Psoas muscle (tissue), 8 donors: Measurements from ENCODE around the gene DENND2D. TPM values are rescaled to one million over a fixed set of nuclear protein-coding genes. Genes with fewer than 3 reads are reported as not detected.

Source experiments
- ATAC-seq, 4 donors: fragments of 200-7000 bp; cut with Tn5 transposase; one replicate each; pipeline ENCODE4 v1.9.1; 2020; ENCODE audit warnings: moderate library complexity in 3 of 4, mild to moderate bottlenecking in 2 of 4
- DNase-seq, 2 donors: peaks; one replicate each; pipeline ENCODE4 v3.0.0-alpha.2; 2020
- H3K27ac ChIP-seq: fragments of 200-600 bp; one replicate; pipeline ENCODE4 v1.8.0; 2022
- H3K27me3 ChIP-seq, 3 donors: fragments of 200-600 bp in 1 of 3; one replicate each; pipeline versions ENCODE4 v1.6.1 to v1.8.0; 2013 to 2022; ENCODE audit warnings: low read length in 2 of 3, mild to moderate bottlenecking in 2 of 3, moderate library complexity in 1 of 3; ENCODE audit not compliant: insufficient read depth in 3 of 3
- H3K36me3 ChIP-seq, 2 donors: fragments of 200-600 bp in 1 of 2; one replicate each; pipeline versions ENCODE4 v1.6.1 to v1.8.0; 2013 to 2022; ENCODE audit warnings: low read depth in 1 of 2, mild to moderate bottlenecking in 1 of 2, moderate library complexity in 1 of 2; ENCODE audit not compliant: insufficient read depth in 1 of 2
- H3K4me1 ChIP-seq: fragments of 200-600 bp; one replicate; pipeline ENCODE4 v1.8.0; 2022
- H3K4me3 ChIP-seq: fragments of 200-600 bp; one replicate; pipeline ENCODE4 v1.8.0; 2022; ENCODE audit warnings: mild to moderate bottlenecking
- H3K9me3 ChIP-seq: fragments of 200-600 bp; one replicate; pipeline ENCODE4 v1.8.0; 2022
- WGBS, 3 donors: extraction: QIAGEN DNeasy Blood & Tissue Kit; methylation state at CpG; one replicate each; pipeline versions ENCODE4 v1.1.6 to v1.1.7; 2013; 5-methylcytosine and 5-hydroxymethylcytosine counted together
- intact Hi-C, 2 donors: fragments of 100-400 bp; cut with DNase I; formaldehyde crosslinking; loops; one replicate each; pipeline versions ENCODE4 v1.11.0 to v1.14.2; 2022
- polyA plus RNA-seq, 3 donors: library from polyadenylated mRNA; stranded (reverse); fragments of 200-250 nt; gene quantifications; one replicate each; pipeline ENCODE4 v1.2.3, GENCODE V29; 2013
- total RNA-seq, 4 donors: library from RNA; stranded (reverse); fragmentation: NEBNext Ultra II Directional in 2 of 4; extraction: Animal tissue kit (Norgen Biotek cat#: 25700) in 2 of 4; gene quantifications; one replicate each; pipeline versions ENCODE4 v1.2.1 to v1.2.4, GENCODE V29; 2021 to 2023
- TF ChIP-seq, protein P1 (sequence below): fragments of 200-600 bp; IDR thresholded peaks from one replicate; pipeline ENCODE4 v1.8.0; 2022; ENCODE audit warnings: antibody characterized with exemption
- donor health status: healthy with polysubstance abuse.
- donor health status: DM: no; HTN: no; CAD: no; lungs with moderate emphysema.
- donor health status: Bipolar disorder and iron deficiency.
- donor health status: healthy.
- donor health status: DM: yes; HTN: yes; CAD: no.
- donor health status: DM: no; HTN: no; CAD: no.
- donor health status: DM: no; HTN: no; CAD: no.
- donor health status: DM: yes; HTN: yes; CAD: no.

The DENND2D gene
- total and polyA plus RNA-seq, 7 donors, result 0.31 to 2.1 (median 1.2) TPM

DNA sequence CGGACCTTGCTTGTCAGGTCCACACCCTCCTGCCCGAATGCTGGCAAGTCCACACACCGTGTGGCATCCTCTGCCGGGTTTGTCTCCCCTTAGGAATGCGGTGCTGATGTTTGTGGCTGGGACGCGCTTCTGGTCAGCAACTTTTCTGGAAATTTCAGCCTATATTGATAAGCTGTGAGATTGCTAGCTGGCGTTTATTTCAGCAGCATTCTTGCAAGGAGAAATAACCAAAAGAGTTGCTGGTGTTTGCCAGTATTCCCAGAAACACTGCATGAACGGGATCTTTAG, 59.8 kb downstream of the DENND2D start:
- intact Hi-C loops, result loop anchor here (5.0 to 10.0 kb wide), 2 partner anchors 304 to 307 kb away; partner anchors contain the start of genes ATP5PB (in 2 of the 2) and WDR77 (in 2 of the 2)
- Histone ChIP-seq H3K27ac (peak overlapping the region; percentile 93), H3K9me3 (no peaks in the 10 kb centered on the region), H3K4me3 (peak overlapping the region; percentile 96), H3K36me3 (peaks cover 0 to 28% of the 10 kb centered on the region in 2 donors), H3K4me1 (peaks cover 36% of the 10 kb centered on the region), H3K27me3 (no peaks in the 10 kb centered on the region)
- 0 to 1% (median 0%) methylated on average over 9 of the region's 9 CpGs for WGBS, 3 donors
- DNase-seq (no peak), ATAC-seq (peak; percentile 73 to 84 (median 77))
- TF ChIP-seq, protein P1, sequence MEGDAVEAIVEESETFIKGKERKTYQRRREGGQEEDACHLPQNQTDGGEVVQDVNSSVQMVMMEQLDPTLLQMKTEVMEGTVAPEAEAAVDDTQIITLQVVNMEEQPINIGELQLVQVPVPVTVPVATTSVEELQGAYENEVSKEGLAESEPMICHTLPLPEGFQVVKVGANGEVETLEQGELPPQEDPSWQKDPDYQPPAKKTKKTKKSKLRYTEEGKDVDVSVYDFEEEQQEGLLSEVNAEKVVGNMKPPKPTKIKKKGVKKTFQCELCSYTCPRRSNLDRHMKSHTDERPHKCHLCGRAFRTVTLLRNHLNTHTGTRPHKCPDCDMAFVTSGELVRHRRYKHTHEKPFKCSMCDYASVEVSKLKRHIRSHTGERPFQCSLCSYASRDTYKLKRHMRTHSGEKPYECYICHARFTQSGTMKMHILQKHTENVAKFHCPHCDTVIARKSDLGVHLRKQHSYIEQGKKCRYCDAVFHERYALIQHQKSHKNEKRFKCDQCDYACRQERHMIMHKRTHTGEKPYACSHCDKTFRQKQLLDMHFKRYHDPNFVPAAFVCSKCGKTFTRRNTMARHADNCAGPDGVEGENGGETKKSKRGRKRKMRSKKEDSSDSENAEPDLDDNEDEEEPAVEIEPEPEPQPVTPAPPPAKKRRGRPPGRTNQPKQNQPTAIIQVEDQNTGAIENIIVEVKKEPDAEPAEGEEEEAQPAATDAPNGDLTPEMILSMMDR, result no peak

DNA sequence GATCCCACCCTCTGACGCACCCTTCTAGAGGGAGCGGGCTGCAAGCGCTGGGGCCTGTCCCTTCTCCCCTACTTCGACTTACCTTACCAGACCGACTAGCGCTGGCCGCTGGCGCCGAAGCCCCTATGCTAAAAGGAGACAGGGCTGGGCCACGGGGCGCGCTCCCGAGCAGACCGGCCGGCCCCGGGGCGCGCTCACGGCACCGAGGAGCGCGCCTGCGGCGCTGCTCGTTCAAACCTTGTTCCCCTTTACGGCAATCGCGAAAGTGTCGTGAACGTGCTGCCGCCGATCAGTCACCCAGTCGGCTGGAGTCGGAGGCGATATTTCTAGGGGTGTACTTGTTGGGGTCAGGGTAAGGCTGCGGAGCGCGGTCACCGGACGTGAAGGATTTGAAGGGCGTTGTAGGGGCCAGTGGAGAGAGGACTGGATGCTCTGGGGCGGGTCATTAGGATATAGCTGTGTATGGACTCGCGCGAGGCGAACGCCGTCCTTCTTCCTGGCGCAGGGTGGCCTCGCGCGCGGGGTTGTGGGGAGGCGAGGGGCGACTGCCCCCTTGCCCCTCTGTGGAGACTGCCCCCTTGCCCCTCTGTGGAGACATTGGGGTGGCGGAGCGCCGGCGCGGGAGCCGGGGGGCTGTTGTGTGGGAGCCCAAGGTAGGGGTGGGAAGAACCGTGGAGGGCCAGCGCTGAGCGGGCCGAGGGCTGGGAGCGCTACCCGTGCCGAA, 60.3 kb downstream of the DENND2D start, which contains the start of the genes CEPT1 and DRAM2:
TSS of gene CEPT1 (plus strand) at position 268 of the 724 bp plus-strand sequence. CDS start 7,492 bp downstream, outside the sequence.
TSS of gene DRAM2 (minus strand) at position 138 of the 724 bp plus-strand sequence. CDS start 8,539 bp downstream, outside the sequence.
- H3K4me1 ChIP-seq, result peaks cover 36% of the 10 kb centered on the region
- H3K9me3 ChIP-seq, result no peaks in the 10 kb centered on the region
- peak within 1 kb of the TSS; percentile 93 for H3K27ac ChIP-seq
- peak within 1 kb of the TSS; percentile 96 for H3K4me3 ChIP-seq
- H3K36me3 ChIP-seq, result peaks cover 0 to 33% of the 10 kb centered on the region in 2 donors
- TF ChIP-seq, protein P1, result peak; percentile 3
- H3K27me3 ChIP-seq, result no peaks in the 10 kb centered on the region
- 0 to 1% (median 0%) methylated on average over 47 to 68 of the region's 68 CpGs for WGBS, 3 donors
- intact Hi-C loops, result loop anchor here (5.0 to 10.0 kb wide), 2 partner anchors 305 to 307 kb away; partner anchors contain the start of genes ATP5PB (in 2 of the 2) and WDR77 (in 2 of the 2)
- ATAC-seq, result peak; percentile 96 to 97 (median 97)
- peak; percentile 96 for DNase-seq

DNA sequence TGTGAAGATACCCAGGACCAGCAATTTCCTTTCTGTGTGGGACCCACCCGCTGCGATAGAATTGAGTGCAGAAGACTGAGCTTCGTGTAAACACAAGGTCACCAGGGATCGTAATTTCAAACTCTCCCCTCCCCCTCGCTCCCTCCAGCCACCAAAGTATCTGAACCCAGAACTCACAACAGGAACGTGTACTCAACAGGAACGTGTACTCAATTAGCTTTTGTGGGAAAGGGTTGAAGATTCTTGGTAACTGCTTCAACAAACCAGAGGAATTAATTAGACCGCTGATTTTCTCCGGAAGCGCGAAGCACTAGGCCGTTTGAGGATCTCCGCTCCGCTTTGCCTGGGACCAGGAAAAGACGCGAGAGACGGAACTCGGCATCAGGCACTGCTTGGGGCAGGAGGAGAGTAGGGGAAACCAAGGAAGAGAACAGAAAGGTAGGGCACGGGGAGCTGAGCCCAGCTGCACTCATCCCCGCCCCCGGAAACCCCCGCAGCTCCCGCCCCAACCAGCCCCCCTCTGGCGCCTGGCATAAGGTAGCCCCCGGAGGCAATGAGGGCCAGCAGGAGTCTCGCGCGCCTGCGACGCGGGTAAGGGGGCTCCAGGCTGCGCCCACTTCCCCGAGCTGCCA, 61.0 kb downstream of the DENND2D start:
- H3K36me3 ChIP-seq, result peaks cover 0 to 36% of the 10 kb centered on the region in 2 donors
- H3K4me3 ChIP-seq, result peak overlapping the region; percentile 96
- H3K4me1 ChIP-seq, result peaks cover 36% of the 10 kb centered on the region
- TF ChIP-seq, protein P1, result no peak
- H3K9me3 ChIP-seq, result no peaks in the 10 kb centered on the region
- intact Hi-C loops, result no loop called here
- peak overlapping the region; percentile 93 for H3K27ac ChIP-seq
- ATAC-seq, result peak; percentile 53 to 60 (median 58)
- H3K27me3 ChIP-seq, result no peaks in the 10 kb centered on the region
- 0 to 1% (median 1%) methylated on average over 30 to 33 of the region's 33 CpGs for WGBS, 3 donors
- DNase-seq, result peak in 1 of 2 donors; percentile 14

Other genes starting within 250 kb of the DENND2D start
- 10 to 100 TPM in 2 of 4 donors, 1 to 10 TPM in 2; 6.8 to 18.1 (median 12.0) TPM for gene LRIF1, start 236.7 kb downstream of the DENND2D start, total RNA-seq
- gene LRIF1, start 236.7 kb downstream of the DENND2D start, polyA plus RNA-seq, result 10 to 100 TPM in 2 of 3 donors, 1 to 10 TPM in 1; 6.3 to 51.9 (median 10.6) TPM
- gene DRAM2, start 60.6 kb downstream of the DENND2D start, total RNA-seq, result 10 to 100 TPM; 19.2 to 28.0 (median 24.2) TPM
- gene DRAM2, start 60.6 kb downstream of the DENND2D start, polyA plus RNA-seq, result 10 to 100 TPM; 19.8 to 41.0 (median 29.3) TPM
- 10 to 100 TPM in 2 of 4 donors, 1 to 10 TPM in 2; 9.2 to 11.2 (median 10.1) TPM for gene CEPT1, start 60.4 kb downstream of the DENND2D start, total RNA-seq
- gene CEPT1, start 60.4 kb downstream of the DENND2D start, polyA plus RNA-seq, result 10 to 100 TPM in 1 of 3 donors, 1 to 10 TPM in 2; 6.7 to 13.7 (median 8.6) TPM
- 1 to 10 TPM in 1 of 4 donors, under 1 TPM in 3; 0.41 to 2.2 (median 0.61) TPM for gene CHI3L2, start 27.1 kb upstream of the DENND2D start, total RNA-seq
- gene CHI3L2, start 27.1 kb upstream of the DENND2D start, polyA plus RNA-seq, result under 1 TPM; 0.24 to 0.90 (median 0.25) TPM
- gene CHIA, start 90.2 kb upstream of the DENND2D start, total RNA-seq, result not detected
- gene CHIA, start 90.2 kb upstream of the DENND2D start, polyA plus RNA-seq, result under 1 TPM in 2 of 3 donors, not detected in 1; 0.04 to 0.27 TPM
- gene OVGP1, start 227.1 kb upstream of the DENND2D start, total RNA-seq, result under 1 TPM; 0.25 to 0.64 (median 0.54) TPM
- under 1 TPM; 0.25 to 0.39 (median 0.28) TPM for gene OVGP1, start 227.1 kb upstream of the DENND2D start, polyA plus RNA-seq
- 10 to 100 TPM; 35.3 to 48.2 (median 42.9) TPM for gene WDR77, start 248.6 kb upstream of the DENND2D start, total RNA-seq
- gene WDR77, start 248.6 kb upstream of the DENND2D start, polyA plus RNA-seq, result 100 to 1,000 TPM in 1 of 3 donors, 10 to 100 TPM in 2; 36.7 to 103 (median 62.7) TPM
- 100 to 1,000 TPM; 272 to 484 (median 398) TPM for gene ATP5PB, start 248.8 kb upstream of the DENND2D start, total RNA-seq
- gene ATP5PB, start 248.8 kb upstream of the DENND2D start, polyA plus RNA-seq, result 100 to 1,000 TPM; 378 to 649 (median 465) TPM